ENCODE results near the gene SNX5.

The SNX5 gene

GRCh38 chr20:17897566-17898307 is 70.9 kb downstream of the SNX5 start:
- FAIRE-seq (no peak), DNase-seq (ENCODE audit: insufficient read length, low spot score) (no peak)
- no peak for TF ChIP-seq POLR2A (IDR thresholded peaks at IDR 0.05; ENCODE audit: low read depth, low read length)
- no peak for TF ChIP-seq TAF1 (IDR thresholded peaks at IDR 0.05; ENCODE audit: low read depth, low read length)
- TF ChIP-seq PAX5 (IDR thresholded peaks at IDR 0.05; ENCODE audit: insufficient read depth, low read length, severe bottlenecking): no peak
- no peak for TF ChIP-seq SPI1 (IDR thresholded peaks at IDR 0.05; ENCODE audit: low read depth, low read length)
- no peak for TF ChIP-seq POLR2AphosphoS5 (IDR thresholded peaks at IDR 0.05; ENCODE audit: low read depth, low read length)

GRCh38 chr20:17896771-17897369 is 71.7 kb downstream of the SNX5 start:
- TF ChIP-seq SPI1 (IDR thresholded peaks at IDR 0.05; ENCODE audit: low read depth, low read length): no peak
- TF ChIP-seq TAF1 (IDR thresholded peaks at IDR 0.05; ENCODE audit: low read depth, low read length): no peak
- DNase-seq (ENCODE audit: insufficient read length, low spot score) (no peak), FAIRE-seq (peak; percentile 76)

- FAIRE-seq (peak; percentile 13), DNase-seq (ENCODE audit: insufficient read length, low spot score) (no peak)
Observed at GRCh38 chr20:17896193-17896723, 72.3 kb downstream of the SNX5 start.

GRCh38 chr20:17895641-17896171 is 72.9 kb downstream of the SNX5 start:
- no peak for DNase-seq (ENCODE audit: insufficient read length, low spot score)
- TF ChIP-seq POU2F2 (IDR thresholded peaks at IDR 0.05; ENCODE audit: low read depth, low read length): no peak
- TF ChIP-seq PAX5 (IDR thresholded peaks at IDR 0.05; ENCODE audit: insufficient read depth, low read length, severe bottlenecking): no peak
- TF ChIP-seq SPI1 (IDR thresholded peaks at IDR 0.05; ENCODE audit: low read depth, low read length): peak; percentile 1; the same call in 1 of the 2 replicates
- peak; percentile 80 for FAIRE-seq

More at GRCh38 chr20:17896193-17896723, 72.3 kb downstream of the SNX5 start:
- no peak for TF ChIP-seq POU2F2 (IDR thresholded peaks at IDR 0.05; ENCODE audit: low read depth, low read length)
- TF ChIP-seq TAF1 (IDR thresholded peaks at IDR 0.05; ENCODE audit: low read depth, low read length): no peak
- TF ChIP-seq PAX5 (IDR thresholded peaks at IDR 0.05; ENCODE audit: insufficient read depth, low read length, severe bottlenecking): no peak
- TF ChIP-seq POLR2AphosphoS5 (IDR thresholded peaks at IDR 0.05; ENCODE audit: low read depth, low read length): no peak

- no peak for FAIRE-seq
- no peak for DNase-seq (ENCODE audit: insufficient read length, low spot score)
- TF ChIP-seq POU2F2 (IDR thresholded peaks at IDR 0.05; ENCODE audit: low read depth, low read length) (no peak), PAX5 (IDR thresholded peaks at IDR 0.05; ENCODE audit: insufficient read depth, low read length, severe bottlenecking) (no peak), SPI1 (IDR thresholded peaks at IDR 0.05; ENCODE audit: low read depth, low read length) (no peak), TAF1 (IDR thresholded peaks at IDR 0.05; ENCODE audit: low read depth, low read length) (no peak), POLR2AphosphoS5 (IDR thresholded peaks at IDR 0.05; ENCODE audit: low read depth, low read length) (no peak), POLR2A (IDR thresholded peaks at IDR 0.05; ENCODE audit: low read depth, low read length) (no peak)
Observed at GRCh38 chr20:17893445-17893844, 75.1 kb downstream of the SNX5 start.

GRCh38 chr20:17892189-17892938 is 76.2 kb downstream of the SNX5 start:
- FAIRE-seq (no peak), DNase-seq (ENCODE audit: insufficient read length, low spot score) (no peak)
- TF ChIP-seq PAX5 (IDR thresholded peaks at IDR 0.05; ENCODE audit: insufficient read depth, low read length, severe bottlenecking) (no peak), POLR2A (IDR thresholded peaks at IDR 0.05; ENCODE audit: low read depth, low read length) (no peak), POLR2AphosphoS5 (IDR thresholded peaks at IDR 0.05; ENCODE audit: low read depth, low read length) (no peak), POU2F2 (IDR thresholded peaks at IDR 0.05; ENCODE audit: low read depth, low read length) (no peak), SPI1 (IDR thresholded peaks at IDR 0.05; ENCODE audit: low read depth, low read length) (no peak), TAF1 (IDR thresholded peaks at IDR 0.05; ENCODE audit: low read depth, low read length) (no peak)

Data from GM12891 (cell line).